Fibroblast of skin of back (primary cell): Measurements from ENCODE around the gene CBL.

ENCODE experiments used
- DNase-seq: peaks from one replicate; pipeline ENCODE4 v3.0.0-alpha.2; 2013

CBL gene

DNA sequence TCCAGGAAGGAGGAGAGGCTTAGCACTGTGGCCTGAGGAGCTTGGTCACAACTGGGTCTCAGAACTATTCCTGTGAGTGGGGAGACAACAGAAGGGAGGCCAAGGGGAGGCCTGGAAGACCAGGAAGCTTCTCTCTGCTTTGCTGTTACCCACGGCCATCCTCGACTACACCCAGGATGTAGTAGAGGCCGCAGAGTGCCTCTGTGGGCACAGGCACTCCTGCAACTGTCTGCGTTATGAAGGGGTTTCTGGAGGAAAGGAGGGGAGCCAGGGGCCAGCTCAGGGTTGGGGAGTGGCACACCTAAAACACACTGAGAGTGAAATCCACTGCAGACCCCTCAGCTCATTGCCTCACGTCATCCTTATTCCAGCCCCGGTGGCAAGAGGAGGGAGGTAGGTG, 144.2 kb downstream of the CBL start:
- DNase-seq = no peak

DNA sequence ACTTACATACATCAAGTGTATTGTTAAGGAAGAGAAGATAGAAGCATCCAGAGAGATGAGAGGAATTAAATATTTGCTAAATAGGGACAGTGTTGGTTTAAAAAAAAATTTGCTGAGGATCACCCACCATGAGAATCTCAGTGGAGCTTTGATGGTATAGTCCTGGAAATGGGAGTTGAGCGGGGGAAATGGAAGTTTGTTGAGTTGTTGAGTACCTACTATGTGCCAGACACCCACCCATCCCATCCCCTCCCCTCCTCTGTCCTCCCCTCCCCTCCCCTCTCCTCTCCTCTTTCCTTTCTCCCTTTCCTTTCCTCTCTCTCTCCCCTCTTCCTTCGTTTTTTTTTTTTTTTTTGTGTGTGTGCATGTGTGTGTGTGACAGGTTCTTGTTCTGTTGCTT, 145.1 kb downstream of the CBL start:
- DNase-seq = no peak

DNA sequence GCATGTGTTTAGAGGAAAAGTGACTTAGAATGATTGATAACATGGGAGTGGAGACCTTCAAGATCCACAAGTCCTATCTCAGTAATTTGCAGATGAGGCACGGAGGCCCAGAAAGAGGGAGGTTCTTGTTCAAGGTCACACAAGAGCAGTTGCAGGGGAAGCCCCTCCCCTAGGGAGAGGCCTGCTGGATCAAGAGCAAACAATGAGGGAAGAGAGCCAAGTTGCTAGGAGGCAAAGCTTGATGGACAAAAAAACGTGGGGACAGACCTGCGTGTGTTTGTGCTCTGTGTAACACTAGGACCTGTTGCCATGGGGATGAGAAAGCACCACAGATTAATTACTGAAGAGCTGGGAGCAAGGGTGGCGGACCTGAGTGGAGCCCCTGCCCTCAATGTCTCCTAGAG, 146.7 kb downstream of the CBL start:
- no peak for DNase-seq

DNA sequence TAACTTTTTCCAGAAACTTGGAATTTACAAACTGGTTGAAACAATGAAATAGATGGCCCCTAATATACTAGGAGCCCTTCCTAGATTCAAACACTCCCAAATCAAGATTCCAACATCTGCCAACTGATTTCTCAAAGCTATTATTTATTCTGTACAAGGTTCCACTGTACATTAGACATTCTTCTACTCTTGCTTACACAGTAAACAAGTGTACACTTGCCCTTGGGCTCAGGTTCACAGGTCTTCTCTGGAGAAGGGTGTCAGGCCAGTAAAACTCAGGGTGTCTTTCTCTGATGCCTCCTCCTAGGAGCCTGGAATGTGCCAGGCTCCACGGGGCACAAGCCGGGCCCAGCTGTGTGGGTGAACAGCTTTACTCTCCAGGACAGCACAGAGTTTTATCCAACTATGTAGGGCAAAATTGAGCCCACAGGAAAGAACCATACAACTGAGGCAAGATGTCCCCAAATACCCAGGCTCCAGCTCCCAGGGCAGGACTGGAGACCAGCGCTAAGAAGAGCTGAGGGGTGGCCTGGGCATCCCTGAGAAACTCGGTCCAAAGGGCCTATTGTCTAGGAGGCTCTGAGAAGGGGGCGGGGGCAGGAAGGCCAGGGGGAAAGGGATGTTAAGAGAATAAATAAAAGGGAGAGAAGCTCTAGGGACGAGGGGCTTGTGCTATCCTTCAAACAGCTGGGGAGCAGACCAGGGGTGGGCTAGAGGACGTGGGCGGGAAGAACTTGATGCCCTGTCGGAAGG, 149.1 kb downstream of the CBL start:
- DNase-seq = no peak

DNA sequence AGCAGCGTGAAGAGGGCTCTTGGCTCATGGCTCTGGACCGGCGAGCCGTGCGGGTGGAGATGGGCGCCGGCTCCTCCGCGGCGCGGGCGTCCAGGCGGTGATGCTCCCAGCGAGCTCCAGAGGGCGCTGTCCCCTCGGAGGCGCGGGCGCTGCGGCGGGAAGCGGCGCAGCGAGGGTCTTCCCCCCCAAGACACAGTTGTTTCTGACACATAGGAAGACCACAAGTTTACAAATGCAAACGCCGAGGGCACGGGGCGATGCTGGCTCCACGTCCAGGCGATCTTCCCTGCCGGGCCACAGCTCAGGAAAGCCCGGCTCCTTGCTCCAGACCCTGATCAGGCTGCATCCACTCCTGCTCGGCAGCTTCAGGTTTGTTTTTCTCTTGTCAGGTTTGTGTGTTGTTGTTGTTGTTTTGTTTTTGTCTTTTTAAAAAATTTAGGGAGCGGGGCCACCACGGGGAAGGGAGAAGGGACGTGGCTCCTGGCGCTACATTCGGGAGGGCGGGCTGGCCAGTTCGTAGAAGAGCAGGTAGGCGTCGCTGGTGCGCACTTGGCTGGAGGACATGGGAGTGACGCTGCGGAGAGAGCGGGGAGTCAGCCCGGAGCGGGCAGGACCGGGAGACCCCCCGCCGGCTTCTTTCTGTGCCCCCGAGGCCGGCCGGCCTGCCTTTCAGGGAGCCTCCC, 150.4 kb downstream of the CBL start:
- DNase-seq = peak; percentile 75

DNA sequence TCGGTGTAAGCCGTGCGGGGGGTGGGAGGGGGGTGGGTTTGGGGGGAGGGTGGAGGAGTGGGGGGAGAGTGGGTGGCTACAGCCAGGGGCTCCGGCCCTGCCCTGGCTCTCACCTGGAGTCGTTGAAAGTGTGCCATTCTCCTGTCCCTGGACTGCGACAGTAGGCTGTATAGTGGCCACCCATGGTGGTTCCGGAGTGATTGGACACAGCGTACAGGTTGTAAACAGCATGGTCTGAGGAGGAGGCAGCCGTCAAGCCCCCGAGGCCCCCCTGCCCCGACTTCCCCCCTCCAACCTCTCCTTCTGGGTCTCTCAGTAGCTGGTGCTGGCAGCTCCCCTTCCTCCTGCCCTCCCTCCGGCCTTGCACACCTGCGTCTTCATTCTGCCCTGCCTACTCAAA, 150.9 kb downstream of the CBL start:
- DNase-seq = no peak
